ENCODE results near the gene TEAD4.

The TEAD4 gene

GRCh38 chr12:2930865-2931264 lies 28.3 kb upstream of the TEAD4 start:
- no peak for TF ChIP-seq CTCF (conservative IDR thresholded peaks at IDR 0.05)
- no peak overlapping the region for H3K27ac ChIP-seq

GRCh38 chr12:2933586-2933985 lies 25.6 kb upstream of the TEAD4 start:
- H3K27ac ChIP-seq, result no peak overlapping the region
- no peak for TF ChIP-seq CTCF (conservative IDR thresholded peaks at IDR 0.05)

GRCh38 chr12:2934371-2934770 lies 24.8 kb upstream of the TEAD4 start:
- TF ChIP-seq CTCF (conservative IDR thresholded peaks at IDR 0.05), result no peak
- no peak overlapping the region for H3K27ac ChIP-seq

- TF ChIP-seq CTCF (conservative IDR thresholded peaks at IDR 0.05), result no peak
Observed at GRCh38 chr12:2936301-2936700, 22.9 kb upstream of the TEAD4 start.

GRCh38 chr12:2937500-2937899 lies 21.7 kb upstream of the TEAD4 start:
- no peak overlapping the region for H3K27ac ChIP-seq
- TF ChIP-seq CTCF (conservative IDR thresholded peaks at IDR 0.05), result no peak

More at GRCh38 chr12:2936301-2936700, 22.9 kb upstream of the TEAD4 start:
- no peak overlapping the region for H3K27ac ChIP-seq

- no peak overlapping the region for H3K27ac ChIP-seq
- TF ChIP-seq CTCF (conservative IDR thresholded peaks at IDR 0.05), result no peak
Observed at GRCh38 chr12:2939191-2939590, 20.0 kb upstream of the TEAD4 start.

- no peak for TF ChIP-seq CTCF (conservative IDR thresholded peaks at IDR 0.05)
- H3K27ac ChIP-seq, result no peak overlapping the region
Observed at GRCh38 chr12:2940564-2940963, 18.6 kb upstream of the TEAD4 start.

GRCh38 chr12:2941524-2941923 lies 17.7 kb upstream of the TEAD4 start:
- TF ChIP-seq CTCF (conservative IDR thresholded peaks at IDR 0.05), result no peak
- no peak overlapping the region for H3K27ac ChIP-seq

Measured in VCaP (cell line).